Fibroblast of skin of right quadriceps (primary cell): ENCODE data around the gene MAGEC1.
"Not testable (repeated sequence)": the region's sequence is repeated elsewhere in the genome, so short reads cannot be mapped to it uniquely, and the experiment has no call there.

Experiments
- DNase-seq: peaks from one replicate; pipeline ENCODE4 v3.0.0-alpha.2; 2013

The MAGEC1 gene

DNA sequence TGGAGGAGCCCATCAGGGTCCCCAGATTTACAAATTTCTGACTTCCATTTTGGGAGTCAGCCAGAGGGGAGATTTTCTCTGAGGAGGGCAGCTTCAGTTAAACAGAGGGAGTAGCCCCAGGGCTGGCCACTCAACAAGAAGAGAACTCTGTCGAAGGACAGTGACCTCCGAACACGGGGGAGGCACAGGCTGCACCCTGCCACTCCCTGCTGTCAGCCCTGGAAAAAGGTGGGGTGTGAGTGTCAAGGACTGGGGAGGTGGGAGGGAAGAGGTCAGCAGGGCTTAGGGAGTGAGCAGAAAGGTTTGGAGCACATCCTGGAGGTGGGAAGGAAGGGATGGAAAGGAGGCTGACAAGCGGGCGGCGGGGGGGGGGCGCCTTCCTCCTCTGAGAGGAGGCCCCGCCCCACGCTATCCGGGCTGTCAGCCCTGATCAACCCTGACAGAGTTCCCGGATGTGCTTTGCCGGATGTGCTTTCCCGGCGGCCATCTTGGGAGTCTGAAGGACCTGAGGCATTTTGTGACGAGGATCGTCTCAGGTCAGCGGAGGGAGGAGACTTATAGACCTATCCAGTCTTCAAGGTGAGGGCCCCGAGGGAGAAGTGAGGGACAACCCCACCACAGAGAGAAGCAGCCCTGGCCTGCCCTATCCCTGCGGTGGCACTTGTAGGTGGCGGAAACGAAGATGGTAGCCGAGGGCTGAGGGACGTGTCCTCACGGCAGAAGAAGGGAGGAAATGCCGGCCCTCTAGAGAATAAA is at the start of gene MAGEC1:
TSS of gene MAGEC1 (plus strand) at position 495 of the 756 bp plus-strand sequence. CDS start 1,179 bp downstream, outside the sequence.
- DNase-seq: no peak

DNA sequence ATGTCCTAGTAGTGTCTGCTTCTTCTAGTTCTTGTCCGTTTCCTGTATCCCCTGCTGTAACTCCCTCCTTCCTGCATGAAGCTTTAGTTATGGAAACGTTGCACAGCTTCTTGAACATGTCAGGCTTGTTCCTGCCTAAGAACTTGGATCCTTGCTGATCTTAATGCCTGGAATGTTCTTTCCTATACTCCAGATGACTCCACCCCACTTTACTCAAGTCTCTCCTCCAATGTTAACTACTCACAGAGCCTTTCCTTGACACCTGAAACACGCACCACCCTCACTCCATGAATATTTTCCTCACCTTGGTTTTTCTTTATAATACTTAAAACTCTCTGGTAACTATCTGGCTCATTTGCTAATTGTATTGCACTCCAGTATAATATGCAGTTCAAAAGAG is 46.2 kb upstream of the MAGEC1 start:
- DNase-seq: no peak

DNA sequence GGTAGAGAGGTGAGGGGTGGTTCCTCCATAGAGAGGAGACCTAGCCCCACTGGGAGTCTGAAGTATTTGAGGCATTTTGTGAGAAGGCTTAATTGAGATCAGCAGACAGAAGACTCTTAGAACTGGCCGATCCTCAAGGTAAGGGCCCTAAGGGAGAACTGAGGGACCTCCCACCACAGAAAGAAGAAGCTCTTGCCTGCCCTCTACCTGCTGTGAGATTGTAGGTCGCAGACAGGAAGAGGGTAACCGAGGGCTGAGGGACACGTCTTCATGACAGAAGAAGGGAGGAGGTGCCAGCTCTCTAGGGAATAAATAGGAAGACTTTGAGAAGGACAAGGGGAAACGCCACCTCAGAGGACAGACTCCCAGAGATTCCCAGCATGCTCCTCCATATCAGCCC is 24.1 kb upstream of the MAGEC1 start:
- no peak for DNase-seq

- DNase-seq: not testable (repeated sequence)
Measured at GRCh38 chrX:141888811-141889210, 14.9 kb upstream of the MAGEC1 start.

- DNase-seq: no peak
Measured at GRCh38 chrX:141894733-141895132, 9.0 kb upstream of the MAGEC1 start.

DNA sequence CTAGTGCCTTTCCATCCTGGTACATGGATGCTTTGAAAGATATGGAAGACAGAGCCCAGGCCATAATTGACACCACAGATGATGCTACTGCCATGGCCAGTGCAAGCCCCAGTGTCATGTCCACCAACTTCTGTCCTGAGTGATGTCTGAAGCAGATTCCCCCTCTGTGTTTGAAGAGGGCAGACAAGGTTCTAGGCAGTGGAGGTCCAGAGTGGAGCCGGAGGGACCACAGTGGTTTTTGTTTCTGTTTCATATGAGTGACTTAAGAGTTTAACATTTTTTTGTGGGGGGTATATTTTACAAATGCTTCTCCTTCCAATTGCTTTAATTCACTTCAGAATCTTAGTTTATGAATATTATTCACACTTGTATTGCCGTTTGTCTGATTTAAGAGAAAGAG is 6.0 kb upstream of the MAGEC1 start:
- no peak for DNase-seq

GRCh38 chrX:141902366-141902765 is 1.3 kb upstream of the MAGEC1 start:
- no peak for DNase-seq

GRCh38 chrX:141904262-141904661 is 568 bp downstream of the MAGEC1 start:
- no peak for DNase-seq

GRCh38 chrX:141917801-141918200 is 14.1 kb downstream of the MAGEC1 start:
- no peak for DNase-seq

DNA sequence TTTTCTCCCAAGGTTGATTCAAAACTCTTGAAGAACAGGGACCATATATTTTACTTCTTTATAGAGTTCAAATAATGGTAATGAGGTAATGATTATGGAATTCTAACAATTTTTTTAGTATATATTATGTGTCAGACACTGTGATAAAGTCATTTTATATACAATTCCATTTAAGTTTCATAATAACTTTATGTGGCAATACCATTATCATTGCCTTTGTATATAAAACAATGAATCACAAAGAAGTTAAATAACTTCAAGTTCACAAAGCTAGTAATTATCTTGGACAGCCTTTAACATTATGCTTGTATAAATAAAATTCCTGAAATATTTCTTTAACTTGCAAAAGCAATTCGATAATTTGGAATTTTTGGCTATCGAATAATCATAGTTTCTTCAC is 20.6 kb downstream of the MAGEC1 start:
- DNase-seq: no peak

GRCh38 chrX:141928432-141928831 is 24.7 kb downstream of the MAGEC1 start:
- no peak for DNase-seq

DNA sequence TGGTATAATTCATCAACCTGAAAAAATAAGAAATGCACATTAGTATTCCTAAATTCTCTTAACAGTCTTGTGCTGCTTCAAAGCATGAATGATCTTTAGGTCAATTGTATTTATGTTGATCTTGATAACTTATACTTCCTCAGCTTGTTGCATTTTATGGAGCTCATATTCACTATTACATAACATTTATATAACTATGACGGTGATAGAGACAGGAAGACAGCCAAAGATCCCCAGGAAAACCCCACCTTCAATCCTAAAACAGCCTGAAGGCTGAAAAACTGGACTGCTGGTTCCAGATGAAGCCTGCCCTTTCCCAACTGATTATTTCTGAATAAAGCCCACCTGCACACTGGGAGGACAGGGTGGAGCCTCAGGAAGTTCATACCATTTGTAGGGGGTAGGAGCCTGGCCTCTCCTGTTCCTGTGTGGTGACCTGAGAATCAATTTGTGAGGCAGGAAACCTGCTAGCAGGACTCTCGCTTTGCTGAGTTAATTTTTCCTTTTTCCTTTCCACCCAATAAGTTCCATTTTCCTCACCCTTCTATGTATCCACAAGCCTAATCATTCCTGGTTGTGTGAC is 30.5 kb downstream of the MAGEC1 start:
- DNase-seq: no peak

- DNase-seq: no peak
Measured at GRCh38 chrX:141935645-141936044, 32.0 kb downstream of the MAGEC1 start.

GRCh38 chrX:141936080-141936479 is 32.4 kb downstream of the MAGEC1 start:
- DNase-seq: no peak

DNA sequence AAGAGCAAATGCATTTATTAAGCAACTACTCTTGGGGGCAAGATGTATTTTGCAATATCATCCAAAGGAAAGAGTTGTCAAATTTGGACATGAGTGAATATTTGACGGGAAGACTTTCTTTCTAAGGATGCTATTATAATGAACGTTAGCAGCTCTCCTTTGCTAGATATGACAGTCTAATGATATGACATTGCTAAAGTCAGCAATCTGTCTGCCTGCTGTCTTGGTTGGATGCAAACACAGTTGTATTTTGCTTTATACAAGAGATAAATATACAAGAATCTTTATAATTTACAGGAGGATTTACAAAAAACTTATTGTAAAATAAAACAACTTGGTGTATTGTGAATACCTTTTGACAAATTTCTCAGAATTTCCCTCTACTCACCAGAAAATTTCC is 37.5 kb downstream of the MAGEC1 start:
- DNase-seq: no peak

GRCh38 chrX:141945426-141945825 is 41.7 kb downstream of the MAGEC1 start:
- no peak for DNase-seq

DNA sequence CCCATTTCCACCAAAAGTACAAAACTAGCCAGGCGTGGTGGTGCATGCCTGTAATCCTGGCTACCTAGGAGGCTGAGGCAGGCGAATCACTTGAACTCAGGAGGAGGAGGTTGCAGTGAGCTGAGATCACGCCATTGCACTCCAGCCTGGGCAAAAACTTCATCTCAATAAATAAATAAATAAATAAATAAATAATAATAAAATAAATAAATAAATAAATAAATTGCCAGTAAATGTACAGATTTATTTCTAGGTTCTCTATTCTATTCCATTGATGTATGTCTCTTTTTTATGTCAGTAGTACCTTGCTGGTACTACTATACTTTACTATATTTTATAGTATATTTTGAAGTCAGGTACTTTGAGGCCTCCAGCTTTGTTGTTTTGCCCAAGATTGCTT is 43.7 kb downstream of the MAGEC1 start:
- DNase-seq: no peak

- no peak for DNase-seq
Measured at GRCh38 chrX:141952603-141953002, 48.9 kb downstream of the MAGEC1 start.

DNA sequence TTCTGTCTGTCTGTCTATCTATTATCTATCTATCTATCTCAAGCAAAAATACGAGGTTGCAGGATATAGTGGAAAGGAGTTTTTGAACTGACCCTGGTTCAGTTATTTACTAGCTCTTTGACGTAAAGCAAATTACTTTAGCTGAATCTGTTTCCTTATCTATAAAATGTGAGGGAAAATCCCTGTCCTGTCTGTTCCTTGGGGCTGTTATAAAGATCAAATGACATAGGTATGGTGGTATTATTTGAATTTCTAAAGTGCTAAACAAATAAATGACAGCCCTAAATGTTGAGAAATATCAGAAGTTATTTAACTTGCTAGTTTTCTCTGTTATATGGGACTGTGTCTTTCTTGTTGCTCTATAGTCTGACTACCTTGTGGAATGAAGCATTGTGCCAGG is 55.0 kb downstream of the MAGEC1 start:
- DNase-seq: no peak
